GM12878 (cell line): ENCODE data around the gene SERPINI1. TPM values are rescaled to one million over a fixed set of nuclear protein-coding genes. Genes with fewer than 3 reads are reported as not detected.

Source experiments
- ATAC-seq: fragments of 200-7000 bp; cut with Tn5 transposase; 3 replicates; pipeline ENCODE4 v1.9.1; 2020; ENCODE audit warnings: mild to moderate bottlenecking, moderate library complexity
- BruUV-seq: library from RNA; stranded (reverse); fragments of 400-500 nt; replicated peaks from 2 replicates; lab custom pipeline; 2021; lab: Mats Ljungman, UMichigan
- CTCF ChIA-PET: fragments of 300-600 bp; sonication (Branson Sonifier 250); formaldehyde crosslinking; extraction: SDS; loops from one replicate; lab custom pipeline; 2021; ENCODE audit warnings: inconsistent platforms; lab: Yijun Ruan, JAX
- POLR2A ChIA-PET: fragments of 350-600 bp; formaldehyde crosslinking; extraction: SDS; loops from one replicate; lab custom pipeline; 2021; ENCODE audit warnings: inconsistent platforms; lab: Charles Lee
- RAD21 ChIA-PET: fragments of 300-600 bp; sonication (Branson Sonifier 250); formaldehyde crosslinking; loops from one replicate; lab custom pipeline; 2023; ENCODE audit warnings: antibody characterized with exemption; ENCODE audit not compliant: unreplicated experiment; lab: Charles Lee
- SMC1A ChIA-PET: fragments of 300-600 bp; sonication (Branson Sonifier 250); formaldehyde crosslinking; loops from one replicate; lab custom pipeline; 2023; ENCODE audit not compliant: unreplicated experiment, uncharacterized antibody; lab: Charles Lee
- DNase-seq: peaks from one replicate; pipeline ENCODE4 v3.0.0-alpha.2; 2011; ENCODE audit warnings: low read depth, low spot score
- FAIRE-seq: peaks from 3 replicates; lab custom pipeline; 2011; peaks lifted over from hg19 to GRCh38; lab: Jason Lieb, UNC
- H2AFZ ChIP-seq: 2 replicates; pipeline ENCODE4 v1.6.0; 2011; ENCODE audit warnings: low read depth, low read length, control low read depth; ENCODE audit not compliant: control insufficient read depth
- H3K27ac ChIP-seq: 2 replicates; pipeline ENCODE4 v1.5.1; 2011; ENCODE audit warnings: control low read depth; ENCODE audit not compliant: control insufficient read depth, insufficient read depth
- H3K27me3 ChIP-seq, 2 experiments: replicated peaks in 1 of 2; 2 replicates each; pipeline versions ENCODE4 v1.6.0 to v1.6.1; 2011; ENCODE audit warnings: low read length in 1 of 2; ENCODE audit not compliant: control insufficient read depth in 2 of 2, insufficient read depth in 2 of 2
- H3K36me3 ChIP-seq, 2 experiments: 2 replicates each; pipeline ENCODE4 v1.5.1; 2011; ENCODE audit warnings: low read length in 1 of 2; ENCODE audit not compliant: control insufficient read depth in 2 of 2, insufficient read depth in 2 of 2
- H3K4me1 ChIP-seq: 2 replicates; pipeline ENCODE4 v1.6.1; 2011; ENCODE audit warnings: mild to moderate bottlenecking, low read length, moderate library complexity, mixed read lengths; ENCODE audit not compliant: control insufficient read depth, insufficient read depth
- H3K4me2 ChIP-seq: 2 replicates; pipeline ENCODE4 v1.6.0; 2011; ENCODE audit warnings: control low read depth; ENCODE audit not compliant: control insufficient read depth, insufficient read depth
- H3K4me3 ChIP-seq: fragments of 200-600 bp; sonication (generic); 2 replicates; pipeline ENCODE4 v1.5.1; 2016
- H3K79me2 ChIP-seq: 2 replicates; pipeline ENCODE4 v1.6.0; 2011; ENCODE audit warnings: low read length; ENCODE audit not compliant: control insufficient read depth, insufficient read depth
- H3K9ac ChIP-seq: 2 replicates; pipeline ENCODE4 v1.8.0; 2011; ENCODE audit warnings: low read length, control low read depth, mixed read lengths; ENCODE audit not compliant: control insufficient read depth, insufficient read depth
- H3K9me3 ChIP-seq: replicated peaks from 3 replicates; pipeline ENCODE4 v1.5.1; 2011; ENCODE audit warnings: mild to moderate bottlenecking, low read length; ENCODE audit not compliant: control insufficient read depth, insufficient read depth
- H4K20me1 ChIP-seq: 2 replicates; pipeline ENCODE4 v1.6.0; 2011; ENCODE audit not compliant: control insufficient read depth, insufficient read depth
- ATF3 ChIP-seq: IDR thresholded peaks from 2 replicates; pipeline ENCODE4 v1.6.1; 2011; ENCODE audit warnings: low read depth, mild to moderate bottlenecking, low read length, moderate library complexity, borderline replicate concordance; ENCODE audit errors: extremely low read depth
- EED ChIP-seq: sonication (generic); IDR thresholded peaks from 2 replicates; pipeline ENCODE4 v1.6.1; 2016; ENCODE audit warnings: antibody characterized with exemption, low read depth
- JUNB ChIP-seq: IDR thresholded peaks from 2 replicates; pipeline ENCODE4 v1.6.1; 2016; ENCODE audit warnings: antibody characterized with exemption, mild to moderate bottlenecking
- KLF5 ChIP-seq: fragments of 450-650 bp; IDR thresholded peaks from 2 replicates; pipeline ENCODE4 v1.6.1; 2014; ENCODE audit warnings: mild to moderate bottlenecking; ENCODE audit not compliant: partially characterized antibody
- SIX5 ChIP-seq: IDR thresholded peaks from 2 replicates; pipeline ENCODE4 v1.6.1; 2011; ENCODE audit warnings: mild to moderate bottlenecking, low read depth, low read length, moderate library complexity; ENCODE audit not compliant: severe bottlenecking
- ZBTB11 ChIP-seq: fragments of 450-650 bp; formaldehyde crosslinking; IDR thresholded peaks from 2 replicates; pipeline ENCODE4 v1.5.0; 2022; ENCODE audit warnings: mild to moderate bottlenecking, missing genetic modification characterization
- ZNF217 ChIP-seq: fragments of 450-650 bp; IDR thresholded peaks from 2 replicates; pipeline ENCODE4 v1.6.1; 2017; ENCODE audit warnings: antibody characterized with exemption, mild to moderate bottlenecking
- ZNF274 ChIP-seq: IDR thresholded peaks from one replicate; pipeline ENCODE4 v1.8.0; 2011; ENCODE audit not compliant: insufficient read length, insufficient read depth
- WGBS: methylation state at CpG from one replicate; pipeline ENCODE4 v1.1.6; 2016; ENCODE audit warnings: low lambda C conversion rate; ENCODE audit not compliant: insufficient replicate concordance, insufficient coverage; ENCODE audit errors: missing lambda C conversion rate; 5-methylcytosine and 5-hydroxymethylcytosine counted together
- in situ Hi-C: fragments of 300-500 bp; cut with MboI; formaldehyde crosslinking; loops from 9 replicates; pipeline ENCODE4 v1.14.3; 2018; ENCODE audit warnings: mixed read lengths
- intact Hi-C: fragments of 100-400 bp; cut with micrococcal nuclease; formaldehyde crosslinking; loops from one replicate; pipeline ENCODE4 v1.14.2; 2022; ENCODE audit not compliant: unreplicated experiment
- polyA plus RNA-seq, 11 experiments: library from polyadenylated mRNA; depleted of rRNA in 4 of 11; unstranded in 6 of 11; stranded (reverse) in 5 of 11; fragments of >200 nt; fragmentation: Nextera tagmentation in 4 of 11; fragmentation: Illumina TruSeq in 1 of 11; extraction: Ambion mirVana in 4 of 11; extraction: Trizol in 1 of 11; gene quantifications; 1 replicate in 1 of 11; 2 replicates in 10 of 11; pipeline versions ENCODE4 v1.2.1 to v1.2.3, GENCODE V29; 2011 to 2016; ENCODE audit warnings: inconsistent platforms in 2 of 11, missing spikeins in 2 of 11, low read depth in 1 of 11
- total RNA-seq, 4 experiments: library from RNA; depleted of rRNA in 3 of 4; stranded (reverse); fragments of >200 nt in 3 of 4; fragmentation: Illumina TruSeq in 1 of 4; extraction: Trizol in 1 of 4; gene quantifications; 2 replicates each; pipeline versions ENCODE4 v1.2.1 to v1.2.3, GENCODE V29; 2013 to 2021

The SERPINI1 gene
- total and polyA plus RNA-seq, 10 of the 15 experiments (the other 5 are each of a cell fraction or from before 2014, with no cell fraction given): 1.5 to 7.6 (median 3.6) TPM

GRCh38 chr3:167866331-167866730, 130.8 kb downstream of the SERPINI1 start:
- Histone ChIP-seq H3K79me2 (no peaks in the 10 kb centered on the region), H3K4me2 (no peak overlapping the region), H3K9me3 (no peaks in the 10 kb centered on the region), H3K9ac (no peak overlapping the region), H2AFZ (no peak overlapping the region), H3K36me3 (no peaks in the 10 kb centered on the region), H4K20me1 (no peaks in the 10 kb centered on the region), H3K27me3 (no peaks in the 10 kb centered on the region), H3K27ac (no peak overlapping the region), H3K4me3 (no peak overlapping the region), H3K4me1 (no peaks in the 10 kb centered on the region)
- no TSS peak for BruUV-seq
- SMC1A ChIA-PET: interaction anchor here (1.1 kb wide), 1 partner anchor 16 kb away, joined by 3 read pairs; no protein-coding TSS in a partner anchor
- CTCF ChIA-PET: interaction anchor here (0.7 kb wide), 1 partner anchor 10 kb away, joined by 3 read pairs; no protein-coding TSS in a partner anchor
- TF ChIP-seq ATF3 (no peak), KLF5 (no peak), EED (no peak), JUNB (no peak), ZNF217 (no peak), ZBTB11 (CRISPR knock-in tag) (no peak), ZNF274 (no peak), SIX5 (no peak)
- POLR2A ChIA-PET: no interaction called here
- DNase-seq (no peak), FAIRE-seq (no peak), ATAC-seq (no peak)
- intact Hi-C loops (no loop called here), in situ Hi-C loops (no loop called here)
- 0% methylated on average over 1 of the region's 1 CpG for WGBS
- RAD21 ChIA-PET: interaction anchor here (0.7 kb wide), 1 partner anchor 16 kb away, joined by 3 read pairs; no protein-coding TSS in a partner anchor
